GM04504 (cell line): ENCODE measurements around the gene PRKCE.

Experiments
- DNase-seq: peaks from one replicate; pipeline ENCODE4 v3.0.0-alpha.2; 2012; ENCODE audit warnings: low read depth

Gene PRKCE

DNA sequence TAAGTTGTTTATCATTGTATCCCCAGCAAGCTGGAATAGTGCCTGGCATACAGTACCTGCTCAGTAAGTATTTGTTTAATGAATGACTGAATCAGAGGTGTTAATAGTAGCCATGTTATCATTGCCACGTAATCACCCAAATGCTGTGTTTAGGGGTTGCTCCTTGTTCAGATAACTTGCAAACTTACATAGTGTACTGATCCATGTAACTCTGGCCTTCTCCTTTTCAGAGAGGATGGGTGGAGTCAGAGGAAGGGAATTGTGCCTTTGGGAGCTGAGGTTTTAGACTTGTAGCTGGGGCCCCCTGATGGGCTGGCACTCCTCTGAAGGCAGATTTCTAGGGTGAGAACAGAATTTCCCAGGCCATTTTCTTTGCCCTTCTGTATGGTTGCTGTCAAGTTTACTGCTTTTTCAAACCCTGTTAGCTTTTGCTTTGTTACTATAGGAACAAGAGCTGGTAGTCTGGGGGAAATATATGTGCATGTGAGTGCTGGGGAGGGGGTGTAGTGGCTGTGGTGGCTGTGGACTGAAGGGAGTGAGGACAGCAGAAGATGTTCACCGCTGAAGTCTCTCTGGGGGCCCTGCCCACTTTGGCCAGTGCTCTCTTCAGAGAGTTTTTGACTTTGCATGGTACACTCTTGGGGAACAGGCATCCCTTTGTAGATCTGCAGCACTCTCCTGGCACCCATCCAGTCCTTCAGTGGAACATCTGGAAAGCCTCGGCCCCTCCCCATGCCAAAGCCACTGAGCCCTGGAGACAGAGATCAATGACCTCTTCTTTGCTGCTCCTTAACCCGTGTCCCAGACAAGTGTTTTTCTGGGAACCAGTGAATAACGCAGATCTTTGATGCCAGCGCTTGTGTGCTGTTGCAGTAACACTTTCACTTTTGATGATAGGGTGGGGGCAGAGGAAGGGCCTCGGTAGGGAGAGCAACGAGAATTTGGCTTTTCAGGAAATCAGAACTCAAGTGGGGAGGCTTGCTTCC lies 209.0 kb downstream of the PRKCE start:
- no peak for DNase-seq

DNA sequence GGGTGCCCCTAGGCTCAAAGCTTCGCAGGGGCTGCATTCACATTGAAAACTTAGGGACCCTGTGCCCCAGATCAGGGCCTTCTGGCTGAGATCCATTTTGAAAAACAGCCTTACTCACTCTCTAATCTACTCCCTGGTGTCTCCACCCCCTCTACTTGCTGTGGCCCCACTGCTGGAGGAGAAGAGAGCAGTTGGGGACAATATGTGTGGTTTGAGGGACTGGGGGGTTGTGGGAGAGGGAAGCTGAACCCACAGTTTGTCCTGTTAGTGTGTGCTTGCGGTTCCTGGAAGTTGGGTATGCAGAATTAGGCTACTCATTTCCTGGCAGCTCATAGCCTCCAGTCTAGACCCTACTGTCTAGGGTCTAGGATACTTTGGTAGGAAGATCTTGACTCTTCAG lies 211.4 kb downstream of the PRKCE start:
- DNase-seq = no peak

DNA sequence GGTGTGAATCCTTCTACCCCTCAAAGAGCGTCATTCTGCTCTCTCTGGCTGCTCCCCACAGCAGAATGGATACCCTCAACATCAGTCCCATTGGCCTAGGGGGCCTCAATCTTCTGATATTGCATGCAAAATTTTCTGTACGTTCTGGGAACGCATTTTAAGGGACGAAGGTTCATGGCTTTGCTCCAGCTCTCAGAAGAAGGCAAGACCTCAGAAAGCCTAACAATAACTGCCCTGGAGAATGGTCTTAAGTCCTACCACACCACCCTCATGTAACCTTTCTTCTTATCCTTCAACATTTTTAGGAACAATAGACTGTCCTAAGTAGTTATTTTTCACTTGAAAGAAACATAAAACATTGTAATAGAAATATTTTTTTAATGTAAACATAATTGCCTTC lies 212.6 kb downstream of the PRKCE start:
- DNase-seq = no peak

DNA sequence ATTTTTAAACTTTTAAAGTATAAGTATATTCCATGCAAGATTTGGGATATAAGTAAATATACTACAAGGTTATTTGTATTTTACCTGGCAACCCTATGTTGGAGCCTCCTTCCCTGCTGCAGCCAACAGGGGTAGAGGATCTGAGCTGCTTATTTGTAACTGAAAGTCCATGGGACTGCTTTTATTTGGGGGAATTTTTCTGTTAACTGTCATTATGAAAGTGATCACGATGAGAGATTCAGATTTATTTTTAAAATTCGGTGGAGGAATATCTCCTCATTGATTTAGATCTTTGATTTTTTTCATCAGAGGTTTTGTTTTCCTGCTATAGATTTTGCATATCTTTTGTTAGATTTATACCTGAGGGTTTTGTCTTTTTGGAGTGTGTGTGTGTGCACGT lies 215.9 kb downstream of the PRKCE start:
- DNase-seq = no peak

DNA sequence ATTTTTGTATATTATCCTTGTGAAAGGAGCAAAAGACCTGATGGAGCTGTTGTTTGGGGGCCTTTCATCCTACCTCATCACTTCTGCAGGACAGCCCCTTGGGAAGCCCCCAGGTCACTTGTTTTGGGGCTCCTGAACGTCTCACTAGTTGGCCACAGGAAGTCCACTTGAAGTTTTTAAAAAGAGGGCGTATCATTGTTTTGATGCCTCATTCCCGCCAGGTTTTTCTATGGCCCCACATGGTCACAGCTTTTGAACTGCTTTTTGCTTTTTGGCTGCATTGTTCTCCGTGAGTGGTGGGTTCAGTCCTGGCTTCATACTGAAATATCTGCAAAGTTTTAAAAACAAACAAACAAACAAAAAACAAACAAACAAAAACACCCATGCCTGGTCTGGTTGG lies 216.3 kb downstream of the PRKCE start:
- no peak for DNase-seq

DNA sequence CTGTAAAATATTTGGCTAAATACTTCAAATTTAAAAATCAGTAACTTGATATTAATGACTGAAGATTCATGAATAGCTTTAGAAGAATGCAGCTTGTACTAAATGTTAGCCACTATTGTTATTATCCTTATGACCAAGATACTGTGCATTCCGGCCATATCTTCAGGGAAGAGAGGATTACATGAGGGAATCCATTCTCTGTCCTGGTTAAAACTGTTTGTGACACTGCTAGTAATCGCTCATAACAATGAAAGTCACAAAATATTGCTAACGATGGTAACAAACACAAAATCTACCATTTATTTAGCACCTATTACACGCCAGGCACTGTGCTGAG lies 217.7 kb downstream of the PRKCE start:
- no peak for DNase-seq

DNA sequence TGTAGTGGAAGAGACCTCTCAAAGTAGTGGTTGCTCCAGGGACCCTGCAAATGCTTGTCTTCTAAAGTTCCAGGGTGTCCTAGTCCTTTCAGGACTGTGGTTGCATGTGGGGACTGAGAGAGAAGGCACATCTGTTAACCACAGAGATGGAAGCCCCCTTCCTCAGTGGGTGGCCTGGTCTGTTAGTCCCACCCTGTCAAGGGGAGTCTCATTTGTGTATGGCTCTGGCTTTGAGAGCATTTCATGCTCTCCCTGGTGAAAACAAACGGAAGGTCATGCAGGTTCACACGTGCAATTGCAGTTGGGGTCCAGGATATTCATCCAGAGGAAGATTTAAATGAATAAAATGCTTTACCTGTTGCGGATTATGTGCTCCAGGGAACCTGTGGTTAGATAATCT lies 219.6 kb downstream of the PRKCE start:
- no peak for DNase-seq

DNA sequence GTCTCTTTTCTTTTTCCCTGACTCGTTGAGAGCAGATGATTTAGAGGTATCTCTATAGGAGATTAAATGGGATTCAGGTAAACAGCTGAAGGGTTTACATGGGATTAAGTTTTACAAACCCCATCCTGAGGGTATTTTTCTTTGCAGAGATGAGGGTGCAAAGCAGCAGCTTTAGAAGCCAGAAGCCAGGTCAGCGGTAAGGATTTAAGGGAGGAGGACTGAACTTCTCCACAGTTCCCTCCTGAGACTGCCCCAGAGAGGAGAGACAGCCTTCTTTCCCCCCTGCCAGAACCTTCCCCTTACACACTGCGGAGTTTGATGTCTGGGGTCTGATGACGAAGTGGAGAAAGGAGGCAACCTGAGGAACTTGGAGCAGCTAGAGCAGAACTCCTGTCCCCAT lies 220.1 kb downstream of the PRKCE start:
- DNase-seq = no peak

DNA sequence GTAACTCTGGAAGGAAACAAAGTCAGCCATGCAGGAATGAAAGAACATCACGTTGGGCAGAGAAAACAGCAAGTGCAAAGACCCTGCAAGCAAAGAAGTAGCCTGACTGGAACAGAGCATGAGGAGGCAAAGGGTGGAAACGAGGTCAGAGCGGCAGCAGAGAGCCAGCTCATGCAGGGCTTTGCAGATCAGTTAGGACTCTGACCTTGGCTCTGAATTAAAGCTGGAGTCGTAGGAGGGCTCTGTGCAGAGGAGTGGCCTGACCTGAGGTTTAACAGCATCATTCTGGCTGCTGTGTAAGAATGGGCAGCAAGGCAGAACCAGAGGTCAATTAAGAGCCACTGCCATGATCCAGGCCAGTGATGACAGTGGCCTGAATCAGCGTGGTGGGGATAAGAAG lies 220.7 kb downstream of the PRKCE start:
- no peak for DNase-seq

DNA sequence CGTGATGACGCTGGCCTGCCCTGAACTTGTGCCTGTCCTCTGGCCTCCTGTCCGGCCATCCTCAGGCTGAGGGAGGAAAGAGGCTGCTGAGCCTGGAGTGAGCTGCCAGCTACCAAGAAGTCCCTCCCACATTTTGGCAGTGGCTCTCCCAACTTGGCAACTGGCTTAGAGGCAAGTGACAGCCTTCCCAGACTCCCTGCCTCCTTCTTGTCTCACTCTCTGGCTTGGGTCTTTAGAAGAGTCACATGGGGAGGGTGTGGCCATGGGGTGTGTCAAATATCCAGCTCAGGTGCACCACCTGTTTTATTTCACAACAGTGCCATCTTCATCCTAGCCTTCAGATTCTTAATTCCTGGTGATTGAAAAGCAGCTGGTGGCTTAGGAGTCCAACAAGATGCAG lies 222.9 kb downstream of the PRKCE start:
- DNase-seq = no peak

DNA sequence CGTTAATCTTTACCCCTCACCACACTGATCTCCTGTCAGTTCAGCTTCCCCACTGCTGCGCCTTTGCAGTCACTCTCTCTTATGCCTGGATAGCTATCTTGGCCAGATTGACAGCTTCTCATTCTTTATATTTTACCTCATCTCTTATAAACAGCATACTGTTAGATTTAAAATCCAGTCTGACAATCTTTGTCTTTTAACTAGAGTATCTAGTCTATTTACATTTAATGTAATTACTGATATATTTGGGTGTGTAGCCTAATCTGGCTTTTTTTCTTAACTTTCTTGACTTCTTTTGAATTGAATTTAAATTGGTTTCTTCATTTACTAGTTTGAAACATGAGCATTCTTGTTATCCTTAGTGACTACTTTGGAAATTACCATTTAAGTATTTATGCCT lies 225.1 kb downstream of the PRKCE start:
- no peak for DNase-seq

DNA sequence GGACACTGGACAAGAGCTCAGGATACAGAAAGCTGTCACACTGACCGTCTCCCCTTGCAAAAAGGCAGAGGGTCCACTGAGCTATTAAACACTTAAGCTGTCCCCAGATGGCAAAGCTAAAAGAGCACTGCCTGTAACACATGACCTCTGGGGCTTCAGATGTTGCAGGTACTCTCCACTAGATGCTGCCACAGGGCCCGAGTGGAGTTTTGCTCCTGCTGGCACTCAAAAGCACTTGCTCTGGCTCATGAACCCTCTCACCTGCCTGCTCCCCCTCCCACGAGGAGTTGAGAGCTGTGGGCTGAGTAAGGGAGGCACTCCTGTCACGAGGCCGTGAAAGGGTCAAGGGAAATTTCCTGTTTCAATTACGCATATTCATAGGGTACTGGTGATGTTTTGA lies 227.9 kb downstream of the PRKCE start:
- DNase-seq = no peak

DNA sequence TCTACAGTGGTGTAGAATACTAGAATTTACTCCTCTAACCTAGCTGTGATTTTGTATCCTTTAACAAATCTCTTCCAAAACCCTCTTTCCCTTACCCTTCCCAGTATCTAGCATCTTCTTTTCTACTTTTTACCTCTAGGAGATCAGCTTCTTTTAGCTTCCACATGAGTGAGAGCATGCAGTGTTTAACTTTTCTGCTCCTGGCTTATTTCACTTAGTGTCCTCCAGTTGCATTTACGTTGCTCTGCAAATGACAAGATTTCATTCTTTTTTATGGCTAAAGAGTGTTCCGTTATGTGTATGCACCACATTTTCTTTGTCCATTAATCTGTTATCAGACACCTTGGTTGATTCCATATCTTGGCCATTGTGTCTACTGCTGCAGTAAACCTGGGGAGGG lies 228.5 kb downstream of the PRKCE start:
- DNase-seq = no peak

DNA sequence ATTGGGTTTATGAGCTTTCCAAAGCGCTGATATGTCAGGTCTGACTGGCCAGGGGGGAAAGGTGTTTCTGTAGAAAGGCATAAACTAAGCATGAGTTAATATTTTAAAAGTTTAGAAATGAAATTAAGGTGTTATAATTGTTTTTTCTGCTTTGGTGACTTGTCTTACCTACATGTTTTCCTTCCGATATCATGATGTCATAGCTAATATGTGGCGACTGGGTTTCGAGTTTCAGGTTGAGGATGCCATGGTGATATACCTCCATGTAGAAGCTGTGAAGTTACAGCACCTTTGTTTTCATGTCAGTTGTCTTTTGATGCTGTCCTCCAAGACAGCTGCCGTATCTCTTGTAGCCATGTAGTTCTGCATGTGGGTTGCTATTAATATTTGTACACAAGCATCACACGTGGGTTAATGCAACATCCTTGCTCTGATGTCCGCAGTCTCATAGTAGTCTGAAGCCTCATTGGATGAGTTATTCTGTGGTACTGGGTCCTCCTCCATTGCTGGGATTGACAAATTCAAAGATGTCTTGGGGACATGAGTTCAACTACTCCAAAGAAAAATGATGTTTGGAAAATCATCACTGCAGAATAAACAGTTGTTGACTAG lies 230.6 kb downstream of the PRKCE start:
- DNase-seq = no peak

DNA sequence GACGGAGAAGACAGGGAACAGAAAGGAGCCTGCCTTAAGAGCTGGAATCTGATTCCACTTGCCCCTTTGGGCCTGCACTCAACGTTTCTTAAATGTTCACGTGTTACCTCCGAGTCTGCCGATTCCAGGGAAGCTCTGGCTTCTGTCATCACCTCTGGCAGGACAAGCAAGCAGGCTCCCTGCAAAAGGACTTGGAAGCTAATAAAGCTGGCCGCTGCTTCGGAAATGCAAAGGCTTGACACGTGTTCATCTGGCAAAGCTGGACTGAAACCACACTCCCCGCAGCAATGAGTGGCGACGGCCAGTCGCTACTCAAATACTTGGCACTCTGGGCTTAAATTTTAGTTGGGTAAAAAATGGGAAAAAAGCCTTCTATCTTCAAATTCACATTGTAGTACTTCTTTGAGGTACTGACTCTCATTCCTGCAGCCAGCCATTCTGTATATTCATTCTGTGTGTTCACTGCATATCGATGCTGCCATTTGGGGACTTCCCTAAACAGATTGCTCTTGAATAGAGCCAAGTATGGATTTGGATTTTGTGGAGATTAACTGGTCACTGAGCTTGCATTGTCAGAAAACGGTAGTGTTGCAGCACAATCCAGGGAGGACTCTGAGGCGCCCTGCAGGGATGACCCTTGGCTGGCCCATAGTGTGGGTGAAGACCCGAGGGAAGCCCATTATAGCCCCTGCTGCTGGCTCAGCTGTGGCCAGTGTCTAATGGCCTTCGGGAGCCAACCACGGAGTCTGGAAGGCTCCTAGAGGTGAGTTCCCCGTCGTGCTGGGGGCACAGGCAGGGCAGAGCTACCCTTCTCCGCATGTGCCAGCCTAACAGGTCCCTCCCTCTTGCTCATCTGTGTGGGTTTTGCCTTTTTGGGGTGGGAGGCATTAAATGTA lies 231.5 kb downstream of the PRKCE start:
- peak; percentile 42 for DNase-seq

DNA sequence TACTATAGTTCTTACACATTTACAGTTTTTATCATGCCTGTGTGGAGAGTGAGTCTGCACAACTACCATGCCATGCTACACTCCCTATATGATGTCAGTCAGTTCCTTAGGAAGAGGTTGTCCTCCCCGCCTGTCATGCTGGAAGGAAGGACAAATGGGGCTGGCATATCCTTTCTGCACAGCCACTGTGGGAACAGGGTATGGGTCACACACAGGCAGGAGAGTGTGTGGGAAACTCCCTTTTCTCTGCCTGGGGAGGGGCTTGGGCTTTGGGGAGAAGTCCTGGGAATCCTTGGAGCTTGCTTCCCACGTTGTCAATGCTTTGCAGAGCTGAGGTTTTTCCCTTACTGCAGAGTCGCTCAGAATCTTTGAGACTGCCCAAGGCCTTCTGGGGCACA lies 232.1 kb downstream of the PRKCE start:
- no peak for DNase-seq

DNA sequence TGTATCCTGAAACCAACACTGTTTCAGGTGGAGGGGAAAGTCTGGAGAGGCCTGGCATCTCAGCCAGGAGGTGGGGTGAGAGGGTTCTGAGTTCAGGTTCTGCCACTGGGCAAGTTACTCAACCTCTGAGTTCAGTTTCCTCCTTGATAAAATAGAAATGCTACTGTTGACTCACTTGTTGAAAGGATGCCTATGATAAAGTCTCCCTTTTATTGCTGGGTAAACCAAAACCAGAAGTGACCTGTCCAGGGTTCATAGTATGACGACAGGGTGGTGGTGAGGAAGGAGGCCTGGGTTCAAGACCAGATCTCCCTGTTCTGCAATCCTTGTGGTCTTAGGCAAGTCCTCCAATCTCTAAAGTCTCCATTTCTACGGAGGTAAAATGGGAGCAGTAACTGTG lies 232.7 kb downstream of the PRKCE start:
- DNase-seq = no peak

DNA sequence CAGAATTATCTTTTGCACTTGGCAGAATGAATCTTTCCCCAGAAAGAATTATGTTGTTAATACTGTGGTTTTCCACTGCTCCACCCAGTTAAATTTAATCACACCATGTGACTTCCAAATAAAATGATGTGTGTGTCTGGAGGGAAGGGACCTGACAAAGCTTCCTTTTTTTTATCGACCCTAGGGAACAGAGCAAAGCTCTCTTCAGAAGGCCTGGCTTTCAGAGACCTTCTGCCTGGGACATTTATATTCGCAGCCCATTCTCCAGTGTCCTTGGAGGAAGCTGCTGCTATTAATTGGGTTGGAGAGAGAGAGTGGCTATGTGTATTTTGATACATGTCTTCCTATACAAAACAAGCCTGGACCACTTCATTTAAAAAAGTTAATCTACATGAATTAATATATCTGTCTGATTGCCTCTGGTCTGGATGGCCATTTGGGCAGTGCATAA lies 233.7 kb downstream of the PRKCE start:
- DNase-seq = no peak

DNA sequence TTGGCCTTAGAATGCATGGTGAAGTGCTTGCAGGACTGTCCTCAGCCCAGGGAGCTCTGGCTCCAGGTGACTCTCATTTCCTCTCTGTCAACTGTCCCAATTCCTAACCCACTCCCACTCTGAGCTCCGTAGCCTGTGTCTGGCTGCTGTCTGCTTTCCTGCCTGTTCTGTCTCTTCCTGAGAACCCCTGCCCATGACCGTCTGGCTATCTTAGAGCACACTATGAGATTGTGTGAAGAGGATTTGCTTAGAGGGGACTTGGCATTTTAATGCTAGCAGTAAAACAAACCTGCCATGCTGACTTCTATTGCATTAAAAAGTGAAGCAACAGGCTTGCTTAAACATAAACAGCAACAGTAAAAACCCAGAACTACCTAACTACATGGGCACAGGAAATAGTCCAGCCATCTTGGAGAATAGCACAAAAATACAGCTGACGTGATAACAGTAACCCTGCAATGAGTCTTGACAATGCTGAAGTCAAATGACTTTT lies 234.7 kb downstream of the PRKCE start:
- no peak for DNase-seq

DNA sequence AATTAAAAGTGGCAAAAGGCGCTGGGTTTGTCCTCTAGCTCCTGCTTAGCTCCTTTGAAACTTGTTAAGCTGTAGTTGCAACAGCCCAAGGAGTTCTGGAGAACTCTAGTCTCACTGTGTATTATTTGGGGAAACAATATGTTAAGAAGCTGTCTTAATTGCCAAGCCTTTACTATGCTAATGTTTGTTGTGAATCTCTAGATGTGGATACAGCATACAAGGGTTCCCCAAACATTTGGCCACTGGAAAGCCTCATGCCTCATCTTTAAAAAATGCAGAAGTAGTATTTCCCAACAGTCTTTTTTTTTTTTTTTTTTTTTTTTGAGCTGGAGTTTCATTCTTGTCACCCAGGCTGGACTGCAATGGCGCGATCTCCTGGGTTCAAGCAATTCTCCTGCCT lies 236.7 kb downstream of the PRKCE start:
- DNase-seq = peak; percentile 65

DNA sequence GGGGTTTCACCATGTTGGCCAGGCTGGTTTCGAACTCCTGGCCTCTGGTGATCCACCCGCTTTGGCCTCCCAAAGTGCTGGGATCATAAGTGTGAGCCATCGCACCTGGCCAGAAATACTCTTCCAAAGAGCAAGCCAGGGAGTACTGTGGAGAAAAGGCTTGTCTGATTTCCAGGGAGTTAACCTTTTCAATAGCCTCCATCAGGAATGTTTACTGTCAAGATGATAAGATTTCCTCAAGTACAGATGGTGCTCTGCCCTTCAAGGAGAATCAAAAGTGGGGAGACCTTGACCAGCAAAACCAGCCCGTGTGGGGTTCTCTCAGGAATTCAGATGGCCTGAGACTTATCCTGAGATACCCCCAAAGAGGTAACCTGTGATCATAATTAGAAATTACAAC lies 237.2 kb downstream of the PRKCE start:
- DNase-seq = no peak

DNA sequence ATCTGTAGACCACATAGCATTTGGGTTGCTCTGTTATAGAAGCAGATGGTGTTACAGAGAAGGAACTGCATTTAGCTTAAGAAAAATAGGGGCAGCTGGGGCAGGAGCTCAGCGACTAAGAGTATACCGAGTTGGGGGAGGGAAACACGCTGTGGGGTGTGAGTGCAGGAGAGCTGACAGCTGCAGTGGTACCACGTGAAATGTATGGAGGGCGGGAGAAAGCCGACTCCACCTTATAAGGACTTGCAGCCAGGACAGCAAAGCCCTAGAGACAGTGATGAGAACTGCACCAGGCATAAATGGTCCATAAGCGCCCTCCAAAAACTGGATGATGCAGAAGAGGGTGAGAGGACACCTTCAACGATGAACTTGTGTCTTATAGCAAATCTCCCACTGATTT lies 237.6 kb downstream of the PRKCE start:
- DNase-seq = no peak
